Measurements from ENCODE around the gene NAV3. TPM values are rescaled to one million over a fixed set of nuclear protein-coding genes. Genes with fewer than 3 reads are reported as not detected.

The NAV3 gene
- polyA plus RNA-seq, 1 of the 3 experiments (the other 2 are of a cell fraction), result 10.5 TPM

- 94% methylated on average over 4 of the region's 4 CpGs for WGBS (ENCODE audit: low lambda C conversion rate)
- ChIA-PET CTCF (interaction anchor here (0.6 to 1.9 kb wide), 9 partner anchors 14 to 140 kb away, joined by 3 to 7 read pairs (median 3); no protein-coding TSS in a partner anchor), POLR2A (no interaction called here)
- H3F3A ChIP-seq (replicated peaks; ENCODE audit: insufficient read depth), result peaks cover 5% of the 10 kb centered on the region
- no peaks in the 10 kb centered on the region for H3K9me2 ChIP-seq
- H4K20me1 ChIP-seq (ENCODE audit: insufficient read depth), result no peaks in the 10 kb centered on the region
- DNase-seq, result no peak
- H3K9me3 ChIP-seq, result no peaks in the 10 kb centered on the region
- no peak overlapping the region for H3K9ac ChIP-seq
- no peak overlapping the region for H3K4me3 ChIP-seq (ENCODE audit: low read depth in 2 of 2, low read length in 1 of 2)
- no peak overlapping the region for H3K27ac ChIP-seq (ENCODE audit: low read depth in 2 of 2, low read length in 1 of 2)
- peaks cover 15 to 27% of the 10 kb centered on the region in 2 experiments for H3K36me3 ChIP-seq (replicated peaks in 1 of 2; ENCODE audit: control insufficient read depth in 1 of 2, insufficient read depth in 2 of 2, low read length in 1 of 2)
- H3K27me3 ChIP-seq (ENCODE audit: insufficient read depth), result no peaks in the 10 kb centered on the region
- TF ChIP-seq REST (IDR thresholded peaks at IDR 0.05; ENCODE audit: low read depth, low read length), result 0 out of 2 replicates have a peak, but pooled peaks have one; percentile 73
- TF ChIP-seq FOXJ3 (CRISPR knock-in tag; IDR thresholded peaks at IDR 0.05), result no peak
- H3K4me1 ChIP-seq (ENCODE audit: control insufficient read depth in 1 of 2, insufficient read depth in 2 of 2, low read depth in 1 of 2, low read length in 1 of 2), result peaks cover 0 to 3% of the 10 kb centered on the region in 2 experiments; a peak in 3 of 4 replicates
- no peak overlapping the region for H3K4me2 ChIP-seq
- no peak overlapping the region for H2AFZ ChIP-seq (ENCODE audit: low read depth)
- peaks cover 12% of the 10 kb centered on the region; the same call in 1 of the 2 replicates for H3K79me2 ChIP-seq (ENCODE audit: insufficient read depth)
Measured at GRCh38 chr12:78007173-78007572, 176.5 kb downstream of the NAV3 start.

DNA sequence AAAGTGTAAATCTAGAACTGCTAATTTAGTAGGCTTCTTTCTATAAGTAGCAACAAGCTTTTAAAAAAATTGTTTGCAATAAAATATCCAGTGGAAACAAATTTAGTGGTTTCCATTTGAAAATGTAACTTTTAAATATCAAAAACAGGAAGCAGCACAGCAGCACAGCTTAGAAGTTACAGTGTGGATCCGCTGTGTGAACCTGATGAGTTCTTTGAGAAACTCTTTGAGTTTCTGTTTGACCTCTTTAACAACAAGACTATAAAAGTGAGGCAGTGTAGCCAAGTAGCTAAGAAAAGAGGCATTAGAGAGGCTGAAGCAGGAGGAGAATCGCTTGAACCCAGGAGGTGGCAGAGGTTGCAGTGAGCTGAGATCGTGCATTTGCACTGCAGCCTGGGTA lies 178.3 kb downstream of the NAV3 start:
- WGBS (ENCODE audit: low lambda C conversion rate), result 90% methylated on average over 3 of the region's 3 CpGs
- peaks cover 5% of the 10 kb centered on the region for H3F3A ChIP-seq (replicated peaks; ENCODE audit: insufficient read depth)
- H4K20me1 ChIP-seq (ENCODE audit: insufficient read depth), result no peaks in the 10 kb centered on the region
- no peak overlapping the region for H2AFZ ChIP-seq (ENCODE audit: low read depth)
- ChIA-PET CTCF (interaction anchor here (1.0 to 1.7 kb wide), 3 partner anchors 109 to 112 kb away, joined by 3 to 6 read pairs (median 3); no protein-coding TSS in a partner anchor), POLR2A (no interaction called here)
- peaks cover 12% of the 10 kb centered on the region; the same call in 1 of the 2 replicates for H3K79me2 ChIP-seq (ENCODE audit: insufficient read depth)
- no peak overlapping the region for H3K9ac ChIP-seq
- H3K9me2 ChIP-seq, result no peaks in the 10 kb centered on the region
- no peaks in the 10 kb centered on the region for H3K27me3 ChIP-seq (ENCODE audit: insufficient read depth)
- peaks cover 0 to 3% of the 10 kb centered on the region in 2 experiments; a peak in 2 of 4 replicates for H3K4me1 ChIP-seq (ENCODE audit: control insufficient read depth in 1 of 2, insufficient read depth in 2 of 2, low read depth in 1 of 2, low read length in 1 of 2)
- no peak for TF ChIP-seq JUND (IDR thresholded peaks at IDR 0.05)
- TF ChIP-seq, protein P1, sequence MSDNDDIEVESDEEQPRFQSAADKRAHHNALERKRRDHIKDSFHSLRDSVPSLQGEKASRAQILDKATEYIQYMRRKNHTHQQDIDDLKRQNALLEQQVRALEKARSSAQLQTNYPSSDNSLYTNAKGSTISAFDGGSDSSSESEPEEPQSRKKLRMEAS (IDR thresholded peaks at IDR 0.05; ENCODE audit: low read depth), result no peak
- TF ChIP-seq RCOR1 (IDR thresholded peaks at IDR 0.05; ENCODE audit: low read length), result no peak
- no peak for TF ChIP-seq REST (IDR thresholded peaks at IDR 0.05; ENCODE audit: low read depth, low read length)
- TF ChIP-seq NFIC (IDR thresholded peaks at IDR 0.05; ENCODE audit: borderline replicate concordance), result no peak
- TF ChIP-seq ZBTB33 (IDR thresholded peaks at IDR 0.05; ENCODE audit: borderline replicate concordance, low read depth), result no peak
- TF ChIP-seq FOXM1 (IDR thresholded peaks at IDR 0.05; ENCODE audit: low read depth), result no peak
- TF ChIP-seq RAD21 (IDR thresholded peaks at IDR 0.05; ENCODE audit: low read length), result no peak
- TF ChIP-seq MEF2A (IDR thresholded peaks at IDR 0.05; ENCODE audit: borderline replicate concordance, low read depth), result no peak
- no peak for TF ChIP-seq EP300 (IDR thresholded peaks at IDR 0.05; ENCODE audit: borderline replicate concordance in 1 of 2, low read depth in 1 of 2, low read length in 1 of 2)
- TF ChIP-seq YY1 (IDR thresholded peaks at IDR 0.05; ENCODE audit: low read depth), result no peak
- TF ChIP-seq TCF12 (IDR thresholded peaks at IDR 0.05), result no peak
- TF ChIP-seq ELF1 (IDR thresholded peaks at IDR 0.05), result no peak
- TF ChIP-seq, protein P2, sequence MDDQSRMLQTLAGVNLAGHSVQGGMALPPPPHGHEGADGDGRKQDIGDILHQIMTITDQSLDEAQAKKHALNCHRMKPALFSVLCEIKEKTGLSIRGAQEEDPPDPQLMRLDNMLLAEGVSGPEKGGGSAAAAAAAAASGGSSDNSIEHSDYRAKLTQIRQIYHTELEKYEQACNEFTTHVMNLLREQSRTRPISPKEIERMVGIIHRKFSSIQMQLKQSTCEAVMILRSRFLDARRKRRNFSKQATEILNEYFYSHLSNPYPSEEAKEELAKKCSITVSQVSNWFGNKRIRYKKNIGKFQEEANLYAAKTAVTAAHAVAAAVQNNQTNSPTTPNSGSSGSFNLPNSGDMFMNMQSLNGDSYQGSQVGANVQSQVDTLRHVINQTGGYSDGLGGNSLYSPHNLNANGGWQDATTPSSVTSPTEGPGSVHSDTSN (IDR thresholded peaks at IDR 0.05), result no peak
- no peak for TF ChIP-seq USF1 (IDR thresholded peaks at IDR 0.05; ENCODE audit: borderline replicate concordance, low read depth)
- no peak for TF ChIP-seq POLR2AphosphoS5 (IDR thresholded peaks at IDR 0.05; ENCODE audit: low read depth, low read length)
- H3K27ac ChIP-seq (ENCODE audit: low read depth in 2 of 2, low read length in 1 of 2), result no peak overlapping the region
- no peak for DNase-seq
- H3K4me3 ChIP-seq (ENCODE audit: low read depth in 2 of 2, low read length in 1 of 2), result no peak overlapping the region
- no peak overlapping the region for H3K4me2 ChIP-seq
- no peaks in the 10 kb centered on the region for H3K9me3 ChIP-seq
- peaks cover 14 to 15% of the 10 kb centered on the region in 2 experiments for H3K36me3 ChIP-seq (replicated peaks in 1 of 2; ENCODE audit: control insufficient read depth in 1 of 2, insufficient read depth in 2 of 2, low read length in 1 of 2)
